Spinal cord (tissue), 10 donors: ENCODE results near the gene LAMB1. TPM values are rescaled to one million over a fixed set of nuclear protein-coding genes. Genes with fewer than 3 reads are reported as not detected.
A peak's percentile ranks its signal among the peaks of the same experiment; 100 is the strongest.

Source experiments
- DNase-seq, 6 donors: peaks; one replicate each; pipeline versions ENCODE4 v3.0.0 to v3.0.0-alpha.2; 2013 to 2015; ENCODE audit warnings: low spot score in 6 of 6, low read depth in 4 of 6
- H3K27ac ChIP-seq: one replicate; pipeline ENCODE4 v1.5.1; 2013; ENCODE audit warnings: low read depth, low read length, control low read depth
- H3K27me3 ChIP-seq: one replicate; pipeline ENCODE4 v1.6.1; 2013; ENCODE audit warnings: low read length; ENCODE audit not compliant: control insufficient read depth, insufficient read depth
- H3K36me3 ChIP-seq: one replicate; pipeline ENCODE4 v1.6.1; 2013; ENCODE audit warnings: low read length; ENCODE audit not compliant: control insufficient read depth, insufficient read depth
- H3K4me1 ChIP-seq: one replicate; pipeline ENCODE4 v1.6.1; 2013; ENCODE audit warnings: low read length; ENCODE audit not compliant: control insufficient read depth, insufficient read depth
- H3K4me3 ChIP-seq: one replicate; pipeline ENCODE4 v1.5.1; 2013; ENCODE audit warnings: low read depth, low read length, control low read depth
- H3K9me3 ChIP-seq: one replicate; pipeline ENCODE4 v1.6.1; 2013; ENCODE audit warnings: low read length; ENCODE audit not compliant: control insufficient read depth, insufficient read depth
- WGBS: methylation state at CpG from one replicate; pipeline ENCODE4 v1.1.5; 2013; ENCODE audit warnings: missing lambda C conversion rate; ENCODE audit not compliant: insufficient coverage; 5-methylcytosine and 5-hydroxymethylcytosine counted together
- polyA plus RNA-seq, 2 donors: library from polyadenylated mRNA; unstranded; fragments of 120-200 nt; gene quantifications; one replicate each; pipeline ENCODE4 v1.2.1, GENCODE V29; 2013; ENCODE audit not compliant: insufficient read length in 2 of 2
- total RNA-seq, 2 donors: library from RNA; depleted of rRNA in 1 of 2; stranded (reverse); fragments of 120-200 nt in 1 of 2; fragments of >200 nt in 1 of 2; gene quantifications; one replicate each; pipeline versions ENCODE4 v1.2.3 to v1.2.4, GENCODE V29; 2013 to 2014
- donor health status: healthy.

LAMB1 gene
- total and polyA plus RNA-seq, 4 donors = 84.4 to 312 (median 179) TPM

GRCh38 chr7:107977048-107977447, 25.9 kb downstream of the LAMB1 start:
- Histone ChIP-seq H3K4me1 (peaks cover 6% of the 10 kb centered on the region), H3K36me3 (peaks cover 20% of the 10 kb centered on the region), H3K27ac (no peak overlapping the region), H3K9me3 (no peaks in the 10 kb centered on the region), H3K27me3 (no peaks in the 10 kb centered on the region), H3K4me3 (no peak overlapping the region)
- no peak for DNase-seq
- WGBS = no CpG with 5 or more reads among the region's 4 CpGs

GRCh38 chr7:107976620-107977019, 26.3 kb downstream of the LAMB1 start:
- Histone ChIP-seq H3K4me1 (peaks cover 6% of the 10 kb centered on the region), H3K9me3 (no peaks in the 10 kb centered on the region), H3K27me3 (no peaks in the 10 kb centered on the region), H3K36me3 (peaks cover 20% of the 10 kb centered on the region), H3K27ac (no peak overlapping the region), H3K4me3 (no peak overlapping the region)
- WGBS = 33% methylated on average over 1 of the region's 1 CpG
- no peak for DNase-seq

- no peaks in the 10 kb centered on the region for H3K27me3 ChIP-seq
- peaks cover 6% of the 10 kb centered on the region for H3K4me1 ChIP-seq
- H3K36me3 ChIP-seq = peaks cover 20% of the 10 kb centered on the region
- 86% methylated on average over 13 of the region's 13 CpGs for WGBS
- H3K4me3 ChIP-seq = no peak overlapping the region
- DNase-seq = no peak
- H3K27ac ChIP-seq = no peak overlapping the region
- H3K9me3 ChIP-seq = no peaks in the 10 kb centered on the region
Observed at GRCh38 chr7:107975394-107976013, 27.5 kb downstream of the LAMB1 start.

- Histone ChIP-seq H3K4me3 (no peak overlapping the region), H3K27me3 (no peaks in the 10 kb centered on the region), H3K27ac (no peak overlapping the region), H3K36me3 (peaks cover 16% of the 10 kb centered on the region), H3K4me1 (peaks cover 6% of the 10 kb centered on the region), H3K9me3 (no peaks in the 10 kb centered on the region)
- DNase-seq = no peak
Observed at GRCh38 chr7:107973861-107974260, 29.1 kb downstream of the LAMB1 start.

GRCh38 chr7:107972941-107973376, 30.0 kb downstream of the LAMB1 start:
- Histone ChIP-seq H3K27me3 (no peaks in the 10 kb centered on the region), H3K4me1 (peaks cover 6% of the 10 kb centered on the region), H3K9me3 (no peaks in the 10 kb centered on the region), H3K27ac (no peak overlapping the region), H3K4me3 (no peak overlapping the region), H3K36me3 (peaks cover 16% of the 10 kb centered on the region)
- WGBS = 89% methylated on average over 3 of the region's 8 CpGs
- no peak for DNase-seq

- peak in 4 of 6 donors; percentile 32 to 85 (median 52) for DNase-seq
- Histone ChIP-seq H3K27me3 (no peaks in the 10 kb centered on the region), H3K4me1 (peaks cover under 1% of the 10 kb centered on the region), H3K9me3 (no peaks in the 10 kb centered on the region), H3K27ac (peak overlapping the region; percentile 19), H3K4me3 (no peak overlapping the region), H3K36me3 (peaks cover 10% of the 10 kb centered on the region)
- WGBS = no CpG with 5 or more reads among the region's 4 CpGs
Observed at GRCh38 chr7:107972075-107972482, 30.9 kb downstream of the LAMB1 start.

GRCh38 chr7:107971613-107972012, 31.3 kb downstream of the LAMB1 start:
- peaks cover 4% of the 10 kb centered on the region for H3K4me1 ChIP-seq
- H3K36me3 ChIP-seq = peaks cover 6% of the 10 kb centered on the region
- 29% methylated on average over 1 of the region's 1 CpG for WGBS
- DNase-seq = no peak
- H3K9me3 ChIP-seq = no peaks in the 10 kb centered on the region
- H3K4me3 ChIP-seq = no peak overlapping the region
- no peaks in the 10 kb centered on the region for H3K27me3 ChIP-seq
- peak overlapping the region; percentile 19 for H3K27ac ChIP-seq

GRCh38 chr7:107971100-107971499, 31.9 kb downstream of the LAMB1 start:
- DNase-seq = no peak
- Histone ChIP-seq H3K27me3 (no peaks in the 10 kb centered on the region), H3K4me3 (no peak overlapping the region), H3K9me3 (no peaks in the 10 kb centered on the region), H3K36me3 (peaks cover under 1% of the 10 kb centered on the region), H3K27ac (no peak overlapping the region), H3K4me1 (peaks cover 5% of the 10 kb centered on the region)
- 83% methylated on average over 1 of the region's 3 CpGs for WGBS

- H3K4me1 ChIP-seq = peaks cover 5% of the 10 kb centered on the region
- WGBS = 73% methylated on average over 4 of the region's 6 CpGs
- H3K9me3 ChIP-seq = no peaks in the 10 kb centered on the region
- no peak overlapping the region for H3K4me3 ChIP-seq
- DNase-seq = no peak
- no peaks in the 10 kb centered on the region for H3K27me3 ChIP-seq
- no peaks in the 10 kb centered on the region for H3K36me3 ChIP-seq
- no peak overlapping the region for H3K27ac ChIP-seq
Observed at GRCh38 chr7:107969856-107970255, 33.1 kb downstream of the LAMB1 start.

GRCh38 chr7:107968449-107968848, 34.5 kb downstream of the LAMB1 start:
- Histone ChIP-seq H3K9me3 (no peaks in the 10 kb centered on the region), H3K36me3 (peaks cover 3% of the 10 kb centered on the region), H3K27ac (no peak overlapping the region), H3K4me3 (no peak overlapping the region), H3K27me3 (no peaks in the 10 kb centered on the region), H3K4me1 (peaks cover 5% of the 10 kb centered on the region)
- DNase-seq = no peak
- 100% methylated on average over 1 of the region's 3 CpGs for WGBS
